Activated naive CD8-positive, alpha-beta T cell treated with anti-CD3 and anti-CD28 coated beads for 36 hours (primary cell): ENCODE data around the gene MAD2L1. TPM values are rescaled to one million over a fixed set of nuclear protein-coding genes. Genes with fewer than 3 reads are reported as not detected.

Experiments
- DNase-seq: peaks from one replicate; pipeline ENCODE4 v3.0.0; 2021
- H3K27ac Mint-ChIP-seq: one replicate; pipeline ENCODE4 v1.8.0; 2022; ENCODE audit warnings: mild to moderate bottlenecking, moderate library complexity, mixed read lengths
- H3K27me3 Mint-ChIP-seq: one replicate; pipeline ENCODE4 v1.8.0; 2022; ENCODE audit warnings: mild to moderate bottlenecking, mixed read lengths
- H3K36me3 Mint-ChIP-seq: one replicate; pipeline ENCODE4 v1.8.0; 2021; ENCODE audit warnings: mild to moderate bottlenecking, mixed read lengths
- H3K4me1 Mint-ChIP-seq: one replicate; pipeline ENCODE4 v1.8.0; 2021; ENCODE audit warnings: mixed read lengths
- H3K4me3 Mint-ChIP-seq: one replicate; pipeline ENCODE4 v1.8.0; 2022; ENCODE audit warnings: mild to moderate bottlenecking, moderate library complexity, mixed read lengths
- H3K9me3 Mint-ChIP-seq: one replicate; pipeline ENCODE4 v1.8.0; 2022; ENCODE audit warnings: mixed read lengths
- total RNA-seq, 2 experiments: library from RNA; stranded (reverse); gene quantifications; one replicate each; pipeline ENCODE4 v1.2.3, GENCODE V29; 2021

Gene MAD2L1
- total RNA-seq, 2 experiments from 2014 or later = 100.0 to 106 TPM

DNA sequence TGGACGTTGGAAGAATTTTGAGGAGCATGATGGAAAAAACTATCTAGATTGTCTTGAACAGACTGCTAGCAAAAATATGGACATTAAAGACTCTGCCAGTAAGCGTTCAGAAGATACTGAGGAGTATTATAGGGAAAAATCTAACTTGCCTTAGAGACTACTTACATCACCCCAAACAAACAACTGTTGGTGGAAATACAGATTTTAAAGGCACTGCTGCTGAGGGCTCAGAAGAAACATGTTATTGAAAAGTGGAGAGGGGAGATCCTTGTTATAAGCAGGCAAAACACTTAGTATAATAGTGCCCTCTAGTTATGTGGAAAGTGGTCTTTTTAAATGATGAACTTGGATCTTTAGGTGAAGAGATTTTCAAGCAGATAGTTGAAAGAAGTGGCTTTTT lies 29.2 kb downstream of the MAD2L1 start:
- Mint-ChIP-seq H3K27ac (no peak overlapping the region), H3K27me3 (peaks cover 26% of the 10 kb centered on the region), H3K36me3 (no peaks in the 10 kb centered on the region), H3K4me1 (no peaks in the 10 kb centered on the region), H3K9me3 (no peaks in the 10 kb centered on the region), H3K4me3 (no peak overlapping the region)
- no peak for DNase-seq

DNA sequence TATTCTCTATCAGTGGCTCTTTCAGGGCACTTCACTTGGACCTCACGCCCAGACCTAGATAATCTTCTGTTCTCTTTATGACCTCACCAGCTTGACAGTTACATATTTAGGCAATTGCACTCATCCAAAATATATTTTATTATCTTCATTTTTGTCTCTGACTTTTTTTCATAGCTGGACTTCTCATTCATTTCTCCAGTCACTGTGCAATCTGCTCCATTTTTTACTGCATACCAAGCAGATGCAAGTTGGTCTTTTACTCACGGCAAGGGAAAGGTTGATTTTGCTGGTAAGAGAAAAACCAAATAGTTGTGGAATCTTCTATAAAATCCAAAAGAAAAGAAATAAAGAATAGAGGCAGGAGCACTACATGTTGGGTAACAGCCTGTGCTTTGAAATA lies 31.7 kb downstream of the MAD2L1 start:
- no peak for DNase-seq
- Mint-ChIP-seq H3K27ac (no peak overlapping the region), H3K4me3 (no peak overlapping the region), H3K9me3 (no peaks in the 10 kb centered on the region), H3K27me3 (peaks cover 28% of the 10 kb centered on the region), H3K4me1 (no peaks in the 10 kb centered on the region), H3K36me3 (no peaks in the 10 kb centered on the region)

GRCh38 chr4:120026853-120027252 lies 39.8 kb downstream of the MAD2L1 start:
- no peaks in the 10 kb centered on the region for H3K36me3 Mint-ChIP-seq

DNA sequence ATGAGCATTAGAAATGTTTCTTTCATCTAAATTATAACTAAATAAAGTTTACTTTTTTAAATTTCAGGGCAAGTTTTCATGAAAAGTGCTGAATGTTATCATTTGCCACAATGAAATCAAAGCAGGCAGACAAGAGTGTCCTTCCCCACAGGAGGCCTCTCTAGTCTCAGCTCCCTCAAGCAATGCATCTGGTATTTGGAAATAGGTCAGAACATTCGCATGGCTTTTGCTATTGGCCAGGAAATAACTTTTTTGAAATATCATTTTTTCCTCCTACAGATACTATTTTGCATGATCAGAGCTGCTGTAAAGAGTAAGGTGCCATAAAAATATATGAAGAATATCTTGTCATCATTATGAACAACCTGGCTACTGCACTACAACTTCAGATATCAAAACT lies 41.1 kb downstream of the MAD2L1 start:
- H3K4me3 Mint-ChIP-seq = no peak overlapping the region
- no peaks in the 10 kb centered on the region for H3K9me3 Mint-ChIP-seq
- no peak overlapping the region for H3K27ac Mint-ChIP-seq
- H3K27me3 Mint-ChIP-seq = peaks cover 9% of the 10 kb centered on the region
- no peaks in the 10 kb centered on the region for H3K36me3 Mint-ChIP-seq
- no peaks in the 10 kb centered on the region for H3K4me1 Mint-ChIP-seq
- DNase-seq = no peak

More at GRCh38 chr4:120026853-120027252, 39.8 kb downstream of the MAD2L1 start:
- H3K27ac Mint-ChIP-seq = no peak overlapping the region
- H3K4me1 Mint-ChIP-seq = no peaks in the 10 kb centered on the region
- H3K4me3 Mint-ChIP-seq = no peak overlapping the region
- DNase-seq = no peak
- no peaks in the 10 kb centered on the region for H3K9me3 Mint-ChIP-seq
- peaks cover 11% of the 10 kb centered on the region for H3K27me3 Mint-ChIP-seq

DNA sequence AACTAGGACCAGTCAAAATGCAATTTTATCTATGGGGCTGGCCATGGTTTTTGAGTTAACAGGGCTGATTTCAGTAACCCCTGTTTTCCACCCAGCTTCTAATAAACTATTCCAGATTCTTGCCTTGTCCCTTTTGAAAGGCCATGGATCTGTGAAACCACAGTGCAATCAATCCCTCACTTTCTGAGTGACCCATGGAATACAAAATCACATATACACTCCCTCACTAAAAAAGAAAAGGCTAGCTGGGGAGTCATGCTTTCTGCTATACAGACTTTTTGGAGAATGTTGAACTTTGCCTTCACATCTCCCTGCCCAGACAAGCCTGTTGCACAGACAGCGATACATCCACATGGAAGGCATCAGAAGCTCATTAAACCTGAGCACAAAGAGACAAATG lies 47.9 kb downstream of the MAD2L1 start:
- no peak overlapping the region for H3K4me3 Mint-ChIP-seq
- H3K27ac Mint-ChIP-seq = no peak overlapping the region
- no peaks in the 10 kb centered on the region for H3K4me1 Mint-ChIP-seq
- peaks cover 3% of the 10 kb centered on the region for H3K9me3 Mint-ChIP-seq
- no peaks in the 10 kb centered on the region for H3K36me3 Mint-ChIP-seq
- H3K27me3 Mint-ChIP-seq = peaks cover 14% of the 10 kb centered on the region
- no peak for DNase-seq

GRCh38 chr4:120017939-120018692 lies 48.5 kb downstream of the MAD2L1 start:
- DNase-seq = no peak
- H3K27me3 Mint-ChIP-seq = peaks cover 19% of the 10 kb centered on the region
- no peaks in the 10 kb centered on the region for H3K4me1 Mint-ChIP-seq
- peaks cover 3% of the 10 kb centered on the region for H3K9me3 Mint-ChIP-seq
- H3K36me3 Mint-ChIP-seq = no peaks in the 10 kb centered on the region
- H3K4me3 Mint-ChIP-seq = no peak overlapping the region
- H3K27ac Mint-ChIP-seq = no peak overlapping the region

GRCh38 chr4:120011725-120012124 lies 54.9 kb downstream of the MAD2L1 start:
- Mint-ChIP-seq H3K4me1 (no peaks in the 10 kb centered on the region), H3K36me3 (no peaks in the 10 kb centered on the region), H3K27ac (no peak overlapping the region), H3K9me3 (peaks cover 3% of the 10 kb centered on the region), H3K4me3 (no peak overlapping the region), H3K27me3 (peaks cover 14% of the 10 kb centered on the region)
- no peak for DNase-seq

DNA sequence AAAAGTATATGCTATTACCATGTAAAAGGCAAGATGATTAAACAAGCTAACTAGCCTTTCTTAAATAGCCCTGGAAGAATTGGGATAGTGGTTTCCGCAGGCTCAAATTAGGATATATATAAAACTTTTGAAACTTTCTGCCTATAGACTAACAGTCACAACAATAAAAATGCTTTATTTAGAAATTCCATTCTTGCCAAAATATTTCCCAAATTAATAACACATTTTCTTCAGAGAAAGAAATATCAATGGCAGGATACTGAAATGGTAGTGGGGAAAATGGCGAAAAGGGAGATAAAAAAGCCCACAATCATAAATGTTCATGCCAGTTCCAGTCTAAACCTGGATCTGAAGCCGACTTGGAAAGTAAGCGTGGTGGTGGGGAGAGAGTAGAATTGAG lies 56.0 kb downstream of the MAD2L1 start:
- peaks cover 1% of the 10 kb centered on the region for H3K9me3 Mint-ChIP-seq
- H3K27ac Mint-ChIP-seq = no peak overlapping the region
- H3K4me1 Mint-ChIP-seq = no peaks in the 10 kb centered on the region
- peaks cover 13% of the 10 kb centered on the region for H3K27me3 Mint-ChIP-seq
- H3K4me3 Mint-ChIP-seq = no peak overlapping the region
- H3K36me3 Mint-ChIP-seq = no peaks in the 10 kb centered on the region
- no peak for DNase-seq

DNA sequence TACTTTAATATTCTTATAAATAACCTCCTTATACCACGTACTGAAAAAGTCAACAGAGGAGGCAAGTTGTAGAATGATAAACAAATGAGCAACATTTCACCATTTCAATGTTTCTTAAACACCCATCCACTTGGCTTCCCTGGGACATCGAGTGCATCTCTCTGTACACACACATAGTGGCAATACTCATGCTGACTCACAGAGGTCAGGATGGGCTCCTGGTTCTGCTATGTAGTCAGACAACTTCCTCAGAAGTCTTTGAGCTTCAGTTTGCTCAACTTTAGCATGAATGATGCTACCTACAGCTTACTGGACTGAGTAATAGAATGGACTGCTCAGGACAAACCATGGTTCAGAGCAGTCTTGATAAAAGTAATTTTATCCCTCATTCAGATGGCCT lies 56.9 kb downstream of the MAD2L1 start:
- Mint-ChIP-seq H3K27me3 (peaks cover 5% of the 10 kb centered on the region), H3K36me3 (no peaks in the 10 kb centered on the region), H3K27ac (no peak overlapping the region), H3K4me1 (no peaks in the 10 kb centered on the region), H3K9me3 (no peaks in the 10 kb centered on the region), H3K4me3 (no peak overlapping the region)
- no peak for DNase-seq

- Mint-ChIP-seq H3K36me3 (no peaks in the 10 kb centered on the region), H3K27me3 (peaks cover 5% of the 10 kb centered on the region), H3K9me3 (no peaks in the 10 kb centered on the region), H3K4me1 (no peaks in the 10 kb centered on the region), H3K4me3 (no peak overlapping the region), H3K27ac (no peak overlapping the region)
- DNase-seq = no peak
Measured at GRCh38 chr4:120008957-120009356, 57.7 kb downstream of the MAD2L1 start.

GRCh38 chr4:120007896-120008436 lies 58.7 kb downstream of the MAD2L1 start:
- H3K36me3 Mint-ChIP-seq = no peaks in the 10 kb centered on the region
- no peaks in the 10 kb centered on the region for H3K4me1 Mint-ChIP-seq
- no peaks in the 10 kb centered on the region for H3K9me3 Mint-ChIP-seq
- H3K4me3 Mint-ChIP-seq = no peak overlapping the region
- H3K27ac Mint-ChIP-seq = no peak overlapping the region
- no peak for DNase-seq
- H3K27me3 Mint-ChIP-seq = no peaks in the 10 kb centered on the region

DNA sequence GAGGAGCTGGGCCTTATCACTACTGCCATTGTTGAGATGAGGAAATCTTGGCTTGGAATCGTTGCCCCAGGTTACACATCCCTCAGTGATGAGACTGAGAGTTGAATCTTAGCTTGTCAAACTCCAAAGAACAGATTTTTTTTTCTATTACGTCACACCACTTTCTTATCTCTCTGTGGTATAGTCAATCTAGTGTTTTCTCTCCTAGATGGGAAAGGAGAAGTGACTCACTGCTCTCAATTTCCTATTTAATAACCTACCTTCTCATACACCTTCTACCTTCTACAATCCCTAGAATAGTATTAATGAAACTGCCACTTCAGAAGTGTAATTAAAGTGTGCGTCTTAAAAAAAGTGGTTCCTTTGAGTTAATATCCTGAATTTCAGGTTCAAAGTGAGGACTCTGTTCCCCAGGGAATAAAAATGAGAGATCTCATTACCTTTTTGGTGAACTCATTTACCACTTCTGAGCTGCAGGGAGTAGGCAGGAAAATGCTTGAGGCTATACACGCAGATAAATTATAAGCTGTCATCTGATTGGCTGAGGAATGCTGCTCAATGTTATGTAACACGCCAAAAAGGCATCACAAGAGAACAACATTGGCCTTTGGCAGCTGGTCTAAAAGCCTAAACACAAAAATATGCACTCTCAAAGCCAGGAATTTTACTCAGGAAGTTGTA lies 59.3 kb downstream of the MAD2L1 start:
- H3K27me3 Mint-ChIP-seq = no peaks in the 10 kb centered on the region
- H3K4me1 Mint-ChIP-seq = no peaks in the 10 kb centered on the region
- no peaks in the 10 kb centered on the region for H3K36me3 Mint-ChIP-seq
- no peaks in the 10 kb centered on the region for H3K9me3 Mint-ChIP-seq
- no peak overlapping the region for H3K27ac Mint-ChIP-seq
- no peak overlapping the region for H3K4me3 Mint-ChIP-seq
- DNase-seq = no peak
